Esophagus muscularis mucosa (tissue), 4 donors: ENCODE results near the gene CYTL1. TPM values are rescaled to one million over a fixed set of nuclear protein-coding genes. Genes with fewer than 3 reads are reported as not detected.

Experiments used
- DNase-seq: peaks from one replicate; pipeline ENCODE4 v3.0.0-alpha.2; 2017; ENCODE audit errors: extremely low spot score
- H3K27ac ChIP-seq, 4 donors: fragments of 200-600 bp; sonication (generic); replicated peaks in 1 of 4; 1 replicate in 3 of 4; 2 replicates in 1 of 4; pipeline ENCODE4 v1.5.1; 2016 to 2019; ENCODE audit warnings: mild to moderate bottlenecking in 1 of 4
- H3K27me3 ChIP-seq, 4 donors: fragments of 200-600 bp; sonication (generic); one replicate each; pipeline versions ENCODE4 v1.5.1 to v1.6.0; 2016 to 2019
- H3K36me3 ChIP-seq, 4 donors: fragments of 200-600 bp; sonication (generic); one replicate each; pipeline ENCODE4 v1.5.1; 2016 to 2019
- H3K4me1 ChIP-seq, 4 donors: fragments of 200-600 bp; sonication (generic); one replicate each; pipeline ENCODE4 v1.5.1; 2016 to 2019
- H3K4me3 ChIP-seq, 4 donors: fragments of 200-600 bp; sonication (generic); 1 replicate in 2 of 4; 2 replicates in 2 of 4; pipeline ENCODE4 v1.5.1; 2016 to 2019; ENCODE audit warnings: mild to moderate bottlenecking in 4 of 4, moderate library complexity in 1 of 4
- H3K9me3 ChIP-seq, 4 donors: fragments of 200-600 bp; sonication (generic); 1 replicate in 3 of 4; 2 replicates in 1 of 4; pipeline ENCODE4 v1.5.1; 2016 to 2019
- CTCF ChIP-seq, 3 experiments: fragments of 200-600 bp in 2 of 3; fragments of 450-650 bp in 1 of 3; sonication (generic) in 2 of 3; IDR thresholded peaks; one replicate each; pipeline ENCODE4 v1.5.1; 2017 to 2019; ENCODE audit warnings: antibody characterized with exemption in 3 of 3, mild to moderate bottlenecking in 2 of 3, moderate library complexity in 1 of 3
- EP300 ChIP-seq: sonication (generic); formaldehyde crosslinking; IDR thresholded peaks from one replicate; pipeline ENCODE4 v1.6.1; 2017; ENCODE audit warnings: antibody characterized with exemption
- POLR2A ChIP-seq: fragments of 450-650 bp; IDR thresholded peaks from one replicate; pipeline ENCODE4 v1.6.1; 2017; ENCODE audit warnings: antibody characterized with exemption, moderate library complexity, mild to moderate bottlenecking, low read depth
- POLR2AphosphoS5 ChIP-seq, 2 donors: sonication (generic); formaldehyde crosslinking; IDR thresholded peaks; one replicate each; pipeline ENCODE4 v1.6.1; 2017; ENCODE audit warnings: antibody characterized with exemption in 2 of 2
- whole genome bisulfite sequencing: methylation state at CpG from one replicate; pipeline ENCODE4 v1.1.5; 2018; 5-methylcytosine and 5-hydroxymethylcytosine counted together
- intact Hi-C: fragments of 100-400 bp; cut with DNase I; formaldehyde crosslinking; loops from one replicate; pipeline ENCODE4 v1.15.1; 2023
- total RNA-seq, 4 donors: library from RNA; depleted of rRNA; stranded (reverse); fragments of >200 nt; gene quantifications; one replicate each; pipeline versions ENCODE4 v1.1.0 to v1.2.1, GENCODE V29; 2016

Gene CYTL1
- total RNA-seq, 4 donors from 2014 or later, result 1.2 to 2.3 (median 2.0) TPM

DNA sequence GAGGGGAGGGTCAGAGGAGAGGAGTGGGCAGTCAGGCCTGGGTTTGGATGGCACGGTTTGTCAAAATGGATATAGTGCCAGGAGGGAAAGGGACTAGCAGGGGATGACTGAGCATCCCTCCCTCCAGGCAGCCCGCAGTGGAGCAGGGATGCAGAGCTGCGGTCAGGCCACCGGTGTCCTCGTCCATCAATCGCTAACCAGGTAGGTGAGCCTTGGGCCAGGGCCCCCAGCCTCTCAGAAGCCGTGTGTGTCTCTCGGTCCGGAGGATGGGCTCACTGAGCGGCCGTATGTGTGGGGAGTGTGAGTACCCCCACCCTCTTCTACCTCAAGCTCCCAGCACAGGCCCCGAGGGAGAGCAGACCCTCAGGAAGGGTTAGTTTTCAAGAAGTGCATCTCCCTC lies 538 bp upstream of the CYTL1 start:
- peaks cover 0 to 9% (median 8%) of the 10 kb centered on the region in 4 donors for H3K4me1 ChIP-seq
- DNase-seq, result no peak
- 76% methylated on average over 6 of the region's 12 CpGs for WGBS
- H3K36me3 ChIP-seq, result no peaks in the 10 kb centered on the region
- TF ChIP-seq POLR2AphosphoS5 (IDR thresholded peaks at IDR 0.05), result no peak
- no peak for TF ChIP-seq POLR2A
- TF ChIP-seq EP300, result no peak
- TF ChIP-seq CTCF (IDR thresholded peaks at IDR 0.05), result no peak
- no peaks in the 10 kb centered on the region for H3K9me3 ChIP-seq
- intact Hi-C loops, result no loop called here
- H3K4me3 ChIP-seq, result no peak overlapping the region
- H3K27me3 ChIP-seq, result peaks cover 0 to 35% (median 7%) of the 10 kb centered on the region in 4 donors
- H3K27ac ChIP-seq, result no peak overlapping the region

DNA sequence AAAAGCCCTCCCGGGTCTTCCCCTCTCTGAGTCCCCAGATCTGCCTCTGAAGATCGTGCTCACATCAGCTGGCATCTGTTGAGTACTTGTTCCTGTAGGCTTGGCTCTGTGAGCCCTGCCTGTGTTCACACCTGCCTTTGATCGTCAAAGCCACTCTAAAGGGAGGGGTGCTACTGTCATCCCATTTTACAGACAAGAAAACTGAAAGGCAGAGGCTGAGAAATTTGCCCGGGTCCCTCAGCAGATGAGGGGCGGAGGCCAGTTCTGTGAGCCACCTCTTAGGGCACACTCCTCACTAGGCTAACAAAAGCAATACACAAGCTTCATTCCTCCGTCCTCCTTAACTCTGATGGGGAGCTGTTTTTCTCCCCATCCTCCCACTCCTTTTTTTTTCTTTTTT lies 655 bp downstream of the CYTL1 start:
- Histone ChIP-seq H3K27me3 (peaks cover 0 to 41% (median 7%) of the 10 kb centered on the region in 4 donors), H3K27ac (no peak overlapping the region), H3K4me3 (peak overlapping the region in 1 of 4 donors; percentile 7), H3K4me1 (peaks cover 0 to 9% (median 8%) of the 10 kb centered on the region in 4 donors), H3K36me3 (no peaks in the 10 kb centered on the region), H3K9me3 (no peaks in the 10 kb centered on the region)
- no peak for DNase-seq
- 44% methylated on average over 6 of the region's 6 CpGs for WGBS
- intact Hi-C loops, result no loop called here
- TF ChIP-seq POLR2AphosphoS5 (IDR thresholded peaks at IDR 0.05) (no peak), POLR2A (no peak), CTCF (IDR thresholded peaks at IDR 0.05) (no peak), EP300 (no peak)

DNA sequence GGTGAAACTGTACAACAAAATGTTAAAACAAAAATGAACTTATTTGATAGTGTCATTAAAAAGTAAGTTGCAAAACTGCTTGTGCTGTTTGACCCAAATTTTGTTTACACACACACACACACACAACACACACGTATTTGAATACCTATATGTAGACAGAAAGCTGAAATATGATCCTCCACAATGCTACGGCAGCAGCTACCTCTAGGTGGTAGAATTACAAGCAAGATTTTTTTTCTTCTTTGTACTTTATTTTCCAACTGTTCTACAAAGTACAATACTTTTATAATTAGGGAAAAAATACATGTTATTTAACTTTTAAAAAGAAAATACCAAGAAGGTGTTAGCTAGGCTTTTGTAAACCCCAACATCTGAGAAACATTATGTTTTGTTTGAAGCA lies 1.2 kb downstream of the CYTL1 start:
- no peak for DNase-seq
- no peaks in the 10 kb centered on the region for H3K36me3 ChIP-seq
- peaks cover 0 to 41% (median 7%) of the 10 kb centered on the region in 4 donors for H3K27me3 ChIP-seq
- TF ChIP-seq CTCF (IDR thresholded peaks at IDR 0.05) (no peak), EP300 (no peak), POLR2AphosphoS5 (IDR thresholded peaks at IDR 0.05) (no peak), POLR2A (no peak)
- WGBS, result 22% methylated on average over 2 of the region's 2 CpGs
- intact Hi-C loops, result no loop called here
- H3K27ac ChIP-seq, result no peak overlapping the region
- H3K9me3 ChIP-seq, result no peaks in the 10 kb centered on the region
- peaks cover 0 to 9% (median 8%) of the 10 kb centered on the region in 4 donors for H3K4me1 ChIP-seq
- no peak overlapping the region for H3K4me3 ChIP-seq

DNA sequence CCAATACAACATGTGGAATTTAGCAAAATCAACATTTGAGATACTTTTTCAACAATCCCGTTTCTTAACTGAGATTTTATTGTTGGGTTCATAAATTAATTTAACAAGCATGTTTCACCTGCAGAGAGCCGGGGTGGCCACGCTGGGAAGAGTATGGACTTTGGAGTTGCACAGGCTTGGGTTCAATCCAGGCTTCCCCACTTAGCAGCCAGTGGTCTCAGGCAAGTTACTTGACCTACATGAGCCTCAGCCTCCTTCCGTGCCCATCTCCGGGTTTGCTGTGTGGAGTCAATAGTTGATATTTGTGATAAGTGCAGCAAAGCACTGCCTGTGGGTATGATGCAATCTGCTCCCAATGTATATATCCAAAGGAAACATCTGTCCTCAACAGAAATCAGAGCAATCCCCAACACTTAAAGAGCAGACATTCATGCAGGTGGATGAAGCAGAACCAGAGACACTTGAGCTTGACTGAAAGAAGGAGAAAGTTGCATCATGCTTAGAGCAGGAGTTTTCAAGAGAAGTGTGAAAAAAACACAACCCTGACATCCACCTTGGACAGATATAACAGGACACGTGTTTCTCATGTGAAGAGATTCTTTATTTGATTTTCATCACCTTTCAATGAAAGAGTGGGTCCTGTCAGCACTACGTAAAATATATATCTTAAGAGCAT lies 5.1 kb downstream of the CYTL1 start:
- no peaks in the 10 kb centered on the region for H3K36me3 ChIP-seq
- H3K4me3 ChIP-seq, result no peak overlapping the region
- no peak for DNase-seq
- no peak overlapping the region for H3K27ac ChIP-seq
- H3K9me3 ChIP-seq, result no peaks in the 10 kb centered on the region
- 73% methylated on average over 7 of the region's 7 CpGs for WGBS
- H3K27me3 ChIP-seq, result peaks cover 0 to 28% (median 4%) of the 10 kb centered on the region in 4 donors
- peaks cover 0 to 3% (median 2%) of the 10 kb centered on the region in 4 donors for H3K4me1 ChIP-seq
- intact Hi-C loops, result no loop called here
- no peak for TF ChIP-seq CTCF (IDR thresholded peaks at IDR 0.05)
- TF ChIP-seq POLR2AphosphoS5 (IDR thresholded peaks at IDR 0.05), result no peak
- TF ChIP-seq EP300, result no peak
- TF ChIP-seq POLR2A, result no peak

GRCh38 chr4:5012958-5013357 lies 6.3 kb downstream of the CYTL1 start:
- intact Hi-C loops, result no loop called here

More at GRCh38 chr4:5012958-5013357, 6.3 kb downstream of the CYTL1 start:
- H3K9me3 ChIP-seq, result no peaks in the 10 kb centered on the region
- H3K36me3 ChIP-seq, result no peaks in the 10 kb centered on the region
- peaks cover 0 to 22% (median 4%) of the 10 kb centered on the region in 4 donors for H3K27me3 ChIP-seq
- no peak for DNase-seq
- H3K4me3 ChIP-seq, result no peak overlapping the region
- no peaks in the 10 kb centered on the region for H3K4me1 ChIP-seq
- TF ChIP-seq POLR2A, result no peak
- no peak for TF ChIP-seq CTCF (IDR thresholded peaks at IDR 0.05)
- TF ChIP-seq EP300, result no peak
- no peak for TF ChIP-seq POLR2AphosphoS5 (IDR thresholded peaks at IDR 0.05)
- WGBS, result 58% methylated on average over 2 of the region's 2 CpGs
- H3K27ac ChIP-seq, result no peak overlapping the region
